Mesenchymal stem cell (in vitro differentiated cells and primary cell): ENCODE results near the gene UCHL1.

Experiments
- DNase-seq: peaks from one replicate; pipeline ENCODE4 v3.0.0-alpha.2; 2013
- H2AFZ ChIP-seq: one replicate; pipeline ENCODE4 v1.6.1; 2013; ENCODE audit warnings: low read depth, mild to moderate bottlenecking, control low read depth, inconsistent platforms, low read length, moderate library complexity
- H2AK5ac ChIP-seq: 2 replicates; pipeline ENCODE4 v1.6.1; 2013; ENCODE audit warnings: low read length, moderate library complexity, mild to moderate bottlenecking, inconsistent platforms; ENCODE audit not compliant: severe bottlenecking
- H2BK120ac ChIP-seq: one replicate; pipeline ENCODE4 v1.6.1; 2013; ENCODE audit warnings: low read depth, mild to moderate bottlenecking, inconsistent platforms, low read length, moderate library complexity
- H2BK12ac ChIP-seq, 2 experiments: one replicate each; pipeline ENCODE4 v1.6.1; 2013; ENCODE audit warnings: inconsistent platforms in 2 of 2, low read length in 2 of 2, mild to moderate bottlenecking in 2 of 2, moderate library complexity in 2 of 2, control low read depth in 1 of 2
- H2BK15ac ChIP-seq: one replicate; pipeline ENCODE4 v1.6.1; 2013; ENCODE audit warnings: mild to moderate bottlenecking, low read depth, inconsistent platforms; ENCODE audit not compliant: poor library complexity, severe bottlenecking
- H2BK5ac ChIP-seq: 2 replicates; pipeline ENCODE4 v1.6.1; 2013; ENCODE audit warnings: low read depth, mild to moderate bottlenecking, low read length, control low read depth, inconsistent platforms; ENCODE audit not compliant: poor library complexity, severe bottlenecking
- H3K14ac ChIP-seq, 2 experiments: one replicate each; pipeline ENCODE4 v1.6.1; 2013; ENCODE audit warnings: inconsistent platforms in 2 of 2, low read length in 2 of 2, control low read depth in 1 of 2, mild to moderate bottlenecking in 1 of 2, moderate library complexity in 1 of 2
- H3K18ac ChIP-seq, 2 experiments: one replicate each; pipeline ENCODE4 v1.6.1; 2013; ENCODE audit warnings: inconsistent platforms in 2 of 2, low read length in 2 of 2, control low read depth in 1 of 2, low read depth in 1 of 2, mild to moderate bottlenecking in 1 of 2
- H3K23ac ChIP-seq, 2 experiments: one replicate each; pipeline ENCODE4 v1.6.1; 2013; ENCODE audit warnings: inconsistent platforms in 2 of 2, low read length in 2 of 2, mild to moderate bottlenecking in 2 of 2, moderate library complexity in 2 of 2, control low read depth in 1 of 2
- H3K27ac ChIP-seq: 2 replicates; pipeline ENCODE4 v1.5.1; 2013; ENCODE audit warnings: mild to moderate bottlenecking, moderate library complexity, low read length, control low read depth, inconsistent platforms; ENCODE audit not compliant: poor library complexity, severe bottlenecking
- H3K27me3 ChIP-seq, 2 experiments: 2 replicates each; pipeline versions ENCODE4 v1.6.1 to v1.7.0; 2013; ENCODE audit warnings: low read length in 2 of 2, mild to moderate bottlenecking in 2 of 2, moderate library complexity in 2 of 2, control low read depth in 1 of 2, inconsistent platforms in 1 of 2; ENCODE audit not compliant: control insufficient read depth in 1 of 2, insufficient read depth in 1 of 2
- H3K36me3 ChIP-seq, 2 experiments: 2 replicates each; pipeline versions ENCODE4 v1.6.1 to v1.7.0; 2013; ENCODE audit warnings: low read length in 2 of 2, control low read depth in 1 of 2, inconsistent platforms in 1 of 2, low read depth in 1 of 2, mild to moderate bottlenecking in 1 of 2; ENCODE audit not compliant: insufficient read depth in 2 of 2, control insufficient read depth in 1 of 2
- H3K4ac ChIP-seq, 2 experiments: one replicate each; pipeline ENCODE4 v1.6.1; 2013; ENCODE audit warnings: inconsistent platforms in 2 of 2, low read length in 2 of 2, mild to moderate bottlenecking in 2 of 2, moderate library complexity in 2 of 2, control low read depth in 1 of 2, low read depth in 1 of 2
- H3K4me1 ChIP-seq: 2 replicates; pipeline ENCODE4 v1.6.1; 2013; ENCODE audit warnings: low read depth, low read length, control low read depth; ENCODE audit not compliant: control insufficient read depth, insufficient read depth
- H3K4me2 ChIP-seq: 2 replicates; pipeline ENCODE4 v1.6.1; 2013; ENCODE audit warnings: low read length, mild to moderate bottlenecking, inconsistent platforms; ENCODE audit not compliant: poor library complexity, severe bottlenecking
- H3K4me3 ChIP-seq, 2 experiments: 2 replicates each; pipeline versions ENCODE4 v1.5.1 to v1.7.0; 2013; ENCODE audit warnings: low read length in 2 of 2, mild to moderate bottlenecking in 2 of 2, control low read depth in 1 of 2, low read depth in 1 of 2; ENCODE audit not compliant: insufficient read depth in 1 of 2
- H3K79me1 ChIP-seq: replicated peaks from 2 replicates; pipeline ENCODE4 v1.6.1; 2013; ENCODE audit warnings: mild to moderate bottlenecking, control low read depth, low read length, inconsistent platforms; ENCODE audit not compliant: poor library complexity, severe bottlenecking
- H3K9ac ChIP-seq: 2 replicates; pipeline ENCODE4 v1.7.0; 2013; ENCODE audit warnings: mild to moderate bottlenecking, low read length, moderate library complexity
- H3K9me3 ChIP-seq: 2 replicates; pipeline ENCODE4 v1.7.0; 2013; ENCODE audit warnings: mild to moderate bottlenecking, low read length; ENCODE audit not compliant: control insufficient read depth
- H4K8ac ChIP-seq: one replicate; pipeline ENCODE4 v1.6.1; 2013; ENCODE audit warnings: inconsistent platforms, mild to moderate bottlenecking, low read length, moderate library complexity
- H4K91ac ChIP-seq: one replicate; pipeline ENCODE4 v1.6.1; 2013; ENCODE audit warnings: mild to moderate bottlenecking, low read length, inconsistent platforms
- WGBS: methylation state at CpG from one replicate; pipeline ENCODE4 v1.1.7; 2013; ENCODE audit warnings: mixed read lengths; 5-methylcytosine and 5-hydroxymethylcytosine counted together

The UCHL1 gene

DNA sequence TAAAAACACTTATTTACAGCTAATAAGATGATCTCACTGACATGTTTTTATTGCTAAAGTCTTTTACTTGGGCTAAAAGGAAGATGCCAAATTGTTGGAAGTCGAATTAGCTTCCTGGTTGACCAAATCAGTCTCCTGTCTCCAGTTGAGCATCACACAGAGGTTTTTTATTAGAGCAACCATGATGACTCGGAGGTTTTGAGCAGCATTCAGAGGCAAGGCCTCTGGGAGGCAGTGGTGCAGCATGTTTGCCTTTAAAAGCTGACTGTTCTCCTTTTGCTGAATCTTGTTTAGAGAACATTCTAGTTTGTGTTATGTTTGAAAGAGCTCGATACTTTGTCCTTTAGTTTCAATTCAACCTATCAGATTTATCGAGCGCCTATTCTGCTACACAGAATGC lies 2.1 kb downstream of the UCHL1 start:
- H3K4ac ChIP-seq: no peak overlapping the region
- no peak overlapping the region for H3K14ac ChIP-seq
- H3K27me3 ChIP-seq: peaks cover 0 to 3% of the 10 kb centered on the region in 2 experiments
- H3K4me2 ChIP-seq: peak overlapping the region; percentile 93
- H3K18ac ChIP-seq: no peak overlapping the region
- no peak overlapping the region for H2AFZ ChIP-seq
- peaks cover 17% of the 10 kb centered on the region for H3K79me1 ChIP-seq
- WGBS: 77% methylated on average over 5 of the region's 5 CpGs
- no peak overlapping the region for H2AK5ac ChIP-seq
- no peak overlapping the region for H4K91ac ChIP-seq
- H4K8ac ChIP-seq: no peak overlapping the region
- DNase-seq: peak; percentile 84
- peaks cover 21 to 45% of the 10 kb centered on the region in 2 experiments for H3K36me3 ChIP-seq
- no peak overlapping the region for H3K23ac ChIP-seq
- no peak overlapping the region for H2BK120ac ChIP-seq
- H3K4me1 ChIP-seq: peaks cover 10% of the 10 kb centered on the region
- no peaks in the 10 kb centered on the region for H3K9me3 ChIP-seq
- no peak overlapping the region for H2BK12ac ChIP-seq
- no peak overlapping the region for H2BK15ac ChIP-seq
- no peak overlapping the region for H3K27ac ChIP-seq
- peak overlapping the region; percentile 48 for H3K9ac ChIP-seq
- peak overlapping the region in 1 of 2 experiments; percentile 82 for H3K4me3 ChIP-seq
- no peak overlapping the region for H2BK5ac ChIP-seq

GRCh38 chr4:41260116-41260733 lies 3.5 kb downstream of the UCHL1 start:
- WGBS: 97% methylated on average over 9 of the region's 9 CpGs

DNA sequence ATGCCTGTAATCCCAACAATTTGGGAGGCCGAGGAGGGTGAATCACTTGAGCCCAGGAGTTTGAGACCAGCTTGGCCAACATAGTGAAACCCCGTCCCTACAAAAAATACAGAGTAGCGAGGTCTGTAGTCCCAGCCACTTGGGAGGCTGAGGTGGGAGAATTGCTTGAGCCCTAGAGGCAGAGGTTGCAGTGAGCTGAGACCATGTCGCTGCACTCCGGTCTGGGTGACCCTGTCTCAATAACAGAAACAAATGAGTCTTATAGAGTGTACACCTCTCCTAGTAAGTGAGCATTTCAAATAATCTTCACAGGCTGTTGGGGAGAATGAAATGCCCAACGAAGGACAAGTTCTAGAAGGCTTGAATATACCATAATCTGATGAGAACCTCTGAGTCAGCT lies 5.5 kb downstream of the UCHL1 start:
- peaks cover 32 to 77% of the 10 kb centered on the region in 2 experiments for H3K36me3 ChIP-seq
- H3K79me1 ChIP-seq: peaks cover 17% of the 10 kb centered on the region

More at GRCh38 chr4:41260116-41260733, 3.5 kb downstream of the UCHL1 start:
- Histone ChIP-seq H2BK5ac (no peak overlapping the region), H2BK12ac (no peak overlapping the region), H3K9ac (no peak overlapping the region), H3K23ac (no peak overlapping the region), H3K4me1 (peaks cover 10% of the 10 kb centered on the region), H3K36me3 (peaks cover 26 to 59% of the 10 kb centered on the region in 2 experiments), H3K4ac (no peak overlapping the region), H3K18ac (no peak overlapping the region), H4K8ac (no peak overlapping the region), H3K27ac (no peak overlapping the region), H3K9me3 (no peaks in the 10 kb centered on the region), H3K79me1 (peaks cover 17% of the 10 kb centered on the region), H4K91ac (no peak overlapping the region), H3K4me3 (no peak overlapping the region), H2AFZ (no peak overlapping the region), H2BK15ac (no peak overlapping the region), H2AK5ac (no peak overlapping the region), H2BK120ac (no peak overlapping the region), H3K14ac (no peak overlapping the region), H3K4me2 (no peak overlapping the region), H3K27me3 (peaks cover 0 to 3% of the 10 kb centered on the region in 2 experiments)
- DNase-seq: no peak

DNA sequence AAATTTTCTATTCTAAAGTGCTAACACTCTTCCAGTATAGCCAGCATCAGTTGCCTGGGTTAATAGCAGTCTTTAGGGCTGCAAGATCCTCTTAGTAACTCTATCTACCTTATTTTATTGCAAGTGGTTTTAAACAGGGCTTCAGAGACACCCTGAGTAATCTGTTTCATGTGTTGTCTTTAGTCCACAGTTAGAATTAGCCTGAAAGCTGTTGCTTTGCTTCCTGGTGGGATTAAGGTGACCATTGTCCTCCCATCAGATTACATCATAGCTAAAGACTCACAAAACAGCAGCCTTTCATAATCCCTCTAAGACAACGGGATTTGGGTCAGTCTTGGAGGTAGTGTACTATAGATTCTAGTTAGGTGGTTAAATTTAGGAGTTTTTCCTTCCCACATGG lies 7.5 kb downstream of the UCHL1 start:
- Histone ChIP-seq H2BK120ac (no peak overlapping the region), H4K91ac (no peak overlapping the region), H3K14ac (no peak overlapping the region), H2BK12ac (no peak overlapping the region), H2BK5ac (no peak overlapping the region), H3K9ac (no peak overlapping the region), H3K4me1 (peaks cover 4% of the 10 kb centered on the region), H3K4me2 (no peak overlapping the region), H3K36me3 (peaks cover 39 to 87% of the 10 kb centered on the region in 2 experiments), H3K18ac (no peak overlapping the region), H3K4ac (no peak overlapping the region), H4K8ac (no peak overlapping the region), H2AFZ (no peak overlapping the region), H2AK5ac (no peak overlapping the region), H3K79me1 (peaks cover 12% of the 10 kb centered on the region), H3K27me3 (no peaks in the 10 kb centered on the region), H3K27ac (peak overlapping the region; percentile 46), H3K23ac (no peak overlapping the region), H2BK15ac (no peak overlapping the region), H3K9me3 (no peaks in the 10 kb centered on the region), H3K4me3 (no peak overlapping the region)
- no CpG with 5 or more reads among the region's 1 CpG for WGBS
- no peak for DNase-seq

More for the DNA sequence above, 5.5 kb downstream of the UCHL1 start:
- Histone ChIP-seq H3K4ac (no peak overlapping the region), H3K27me3 (no peaks in the 10 kb centered on the region), H3K18ac (no peak overlapping the region), H4K8ac (no peak overlapping the region), H2BK120ac (no peak overlapping the region), H3K14ac (no peak overlapping the region), H3K23ac (no peak overlapping the region), H4K91ac (no peak overlapping the region), H2BK5ac (no peak overlapping the region), H2BK12ac (no peak overlapping the region), H2AK5ac (no peak overlapping the region), H3K9me3 (no peaks in the 10 kb centered on the region), H3K27ac (no peak overlapping the region), H3K9ac (no peak overlapping the region), H2AFZ (no peak overlapping the region), H3K4me1 (peaks cover 8% of the 10 kb centered on the region), H3K4me3 (no peak overlapping the region), H2BK15ac (no peak overlapping the region), H3K4me2 (no peak overlapping the region)
- no peak for DNase-seq
- WGBS: 96% methylated on average over 5 of the region's 6 CpGs
